NT2/D1 (cell line): Measurements from ENCODE around the gene FGF3.

Source experiments
- DNase-seq: peaks from one replicate; pipeline ENCODE4 v3.0.0-alpha.2; 2011; ENCODE audit warnings: low read depth, low spot score
- H3K27me3 ChIP-seq: 2 replicates; pipeline ENCODE4 v1.6.0; 2011; ENCODE audit warnings: mild to moderate bottlenecking; ENCODE audit not compliant: insufficient read length, insufficient read depth
- H3K36me3 ChIP-seq: 2 replicates; pipeline ENCODE4 v1.6.1; 2011; ENCODE audit warnings: mild to moderate bottlenecking, low read length, mixed read lengths; ENCODE audit not compliant: insufficient read depth, insufficient read length
- H3K4me1 ChIP-seq: 2 replicates; pipeline ENCODE4 v1.5.1; 2011; ENCODE audit not compliant: insufficient read depth, insufficient read length
- H3K4me3 ChIP-seq: 2 replicates; pipeline ENCODE4 v1.5.1; 2011; ENCODE audit warnings: low read depth; ENCODE audit not compliant: insufficient read length
- H3K9ac ChIP-seq: 2 replicates; pipeline ENCODE4 v1.6.0; 2011; ENCODE audit warnings: low read depth; ENCODE audit not compliant: insufficient read length
- H3K9me3 ChIP-seq: 2 replicates; pipeline ENCODE4 v1.5.1; 2011; ENCODE audit warnings: mild to moderate bottlenecking, low read length; ENCODE audit not compliant: insufficient read depth
- SUZ12 ChIP-seq: IDR thresholded peaks from 2 replicates; pipeline ENCODE4 v1.6.1; 2011; ENCODE audit not compliant: insufficient read length, insufficient read depth; ENCODE audit errors: extremely low read depth
- YY1 ChIP-seq: IDR thresholded peaks from 2 replicates; pipeline ENCODE4 v1.6.1; 2011; ENCODE audit not compliant: insufficient read length, insufficient read depth
- ZNF274 ChIP-seq: IDR thresholded peaks from 2 replicates; pipeline ENCODE4 v1.6.1; 2011; ENCODE audit warnings: mild to moderate bottlenecking, low read depth, low read length

The FGF3 gene

GRCh38 chr11:69818603-69819441 is at the start of gene FGF3:
Gene FGF3, minus strand, starts transcription at chr11:69819416. Its CDS starts 483 bp downstream, at chr11:69818933.
- Histone ChIP-seq H3K4me3 (peak within 1 kb of the TSS; percentile 40), H3K4me1 (peaks cover 3% of the 10 kb centered on the region), H3K9ac (peak within 1 kb of the TSS; percentile 32), H3K9me3 (no peaks in the 10 kb centered on the region), H3K36me3 (no peaks in the 10 kb centered on the region), H3K27me3 (peaks cover 97% of the 10 kb centered on the region)
- no peak for TF ChIP-seq YY1
- no peak for TF ChIP-seq ZNF274
- TF ChIP-seq SUZ12, result no peak
- no peak for DNase-seq

- H3K9ac ChIP-seq, result no peak overlapping the region
- no peak for TF ChIP-seq YY1
- no peak for TF ChIP-seq SUZ12
- no peak for TF ChIP-seq ZNF274
Observed at GRCh38 chr11:69868871-69869270, 49.7 kb upstream of the FGF3 start.

GRCh38 chr11:69868006-69868810 is 49.0 kb upstream of the FGF3 start:
- Histone ChIP-seq H3K9ac (peak overlapping the region; percentile 56), H3K27me3 (peaks cover 4% of the 10 kb centered on the region), H3K4me3 (no peak overlapping the region), H3K4me1 (peaks cover 17% of the 10 kb centered on the region), H3K9me3 (no peaks in the 10 kb centered on the region; the same call in 1 of the 2 replicates), H3K36me3 (no peaks in the 10 kb centered on the region)
- no peak for DNase-seq
- TF ChIP-seq SUZ12, result no peak
- TF ChIP-seq YY1, result no peak
- TF ChIP-seq ZNF274, result no peak

More at GRCh38 chr11:69868871-69869270, 49.7 kb upstream of the FGF3 start:
- Histone ChIP-seq H3K4me3 (no peak overlapping the region), H3K4me1 (peaks cover 17% of the 10 kb centered on the region), H3K9me3 (no peaks in the 10 kb centered on the region; the same call in 1 of the 2 replicates), H3K27me3 (peaks cover 4% of the 10 kb centered on the region), H3K36me3 (no peaks in the 10 kb centered on the region)
- no peak for DNase-seq

- Histone ChIP-seq H3K27me3 (peaks cover 4% of the 10 kb centered on the region), H3K36me3 (no peaks in the 10 kb centered on the region), H3K4me1 (peaks cover 19% of the 10 kb centered on the region), H3K9me3 (no peaks in the 10 kb centered on the region; the same call in 1 of the 2 replicates), H3K4me3 (no peak overlapping the region), H3K9ac (no peak overlapping the region)
- DNase-seq, result no peak
- TF ChIP-seq ZNF274, result no peak
Observed at GRCh38 chr11:69867076-69868005, 48.1 kb upstream of the FGF3 start.

- H3K4me1 ChIP-seq, result peaks cover 22% of the 10 kb centered on the region
- H3K4me3 ChIP-seq, result no peak overlapping the region
- no peak overlapping the region for H3K9ac ChIP-seq
- TF ChIP-seq YY1 (no peak), SUZ12 (no peak), ZNF274 (no peak)
- DNase-seq, result no peak
- peaks cover 7% of the 10 kb centered on the region for H3K27me3 ChIP-seq
- H3K36me3 ChIP-seq, result no peaks in the 10 kb centered on the region
- H3K9me3 ChIP-seq, result no peaks in the 10 kb centered on the region
Observed at GRCh38 chr11:69866648-69867047, 47.4 kb upstream of the FGF3 start.

- Histone ChIP-seq H3K4me3 (no peak overlapping the region), H3K9ac (no peak overlapping the region), H3K27me3 (peaks cover 11% of the 10 kb centered on the region), H3K36me3 (no peaks in the 10 kb centered on the region), H3K9me3 (no peaks in the 10 kb centered on the region), H3K4me1 (peaks cover 22% of the 10 kb centered on the region)
- TF ChIP-seq ZNF274, result no peak
- TF ChIP-seq SUZ12, result no peak
- TF ChIP-seq YY1, result no peak
- no peak for DNase-seq
Observed at GRCh38 chr11:69865707-69866106, 46.5 kb upstream of the FGF3 start.
